IPS-18a (cell line): ENCODE data around the gene INHBB.

ENCODE experiments used
- H3K27ac ChIP-seq: one replicate; pipeline ENCODE4 v1.5.1; 2013; ENCODE audit warnings: low read length
- H3K27me3 ChIP-seq: one replicate; pipeline ENCODE4 v1.6.1; 2013; ENCODE audit warnings: mild to moderate bottlenecking, low read length; ENCODE audit not compliant: control insufficient read depth, insufficient read depth
- H3K36me3 ChIP-seq: one replicate; pipeline ENCODE4 v1.6.1; 2013; ENCODE audit warnings: low read depth, low read length; ENCODE audit not compliant: control insufficient read depth
- H3K4me1 ChIP-seq: one replicate; pipeline ENCODE4 v1.6.1; 2013; ENCODE audit warnings: low read depth, low read length; ENCODE audit not compliant: control insufficient read depth
- H3K4me3 ChIP-seq: one replicate; pipeline ENCODE4 v1.5.1; 2013; ENCODE audit warnings: low read length
- H3K9ac ChIP-seq: one replicate; pipeline ENCODE4 v1.6.1; 2013; ENCODE audit warnings: mild to moderate bottlenecking, low read length, moderate library complexity
- H3K9me3 ChIP-seq: one replicate; pipeline ENCODE4 v1.6.1; 2013; ENCODE audit warnings: low read depth, low read length; ENCODE audit not compliant: control insufficient read depth

The INHBB gene

GRCh38 chr2:120376679-120377640, 31.0 kb downstream of the INHBB start:
- H3K4me1 ChIP-seq = peaks cover 27% of the 10 kb centered on the region
- H3K9me3 ChIP-seq = no peaks in the 10 kb centered on the region
- peaks cover 31% of the 10 kb centered on the region for H3K27me3 ChIP-seq
- H3K4me3 ChIP-seq = no peak overlapping the region
- H3K9ac ChIP-seq = no peak overlapping the region
- H3K36me3 ChIP-seq = no peaks in the 10 kb centered on the region
- H3K27ac ChIP-seq = no peak overlapping the region

DNA sequence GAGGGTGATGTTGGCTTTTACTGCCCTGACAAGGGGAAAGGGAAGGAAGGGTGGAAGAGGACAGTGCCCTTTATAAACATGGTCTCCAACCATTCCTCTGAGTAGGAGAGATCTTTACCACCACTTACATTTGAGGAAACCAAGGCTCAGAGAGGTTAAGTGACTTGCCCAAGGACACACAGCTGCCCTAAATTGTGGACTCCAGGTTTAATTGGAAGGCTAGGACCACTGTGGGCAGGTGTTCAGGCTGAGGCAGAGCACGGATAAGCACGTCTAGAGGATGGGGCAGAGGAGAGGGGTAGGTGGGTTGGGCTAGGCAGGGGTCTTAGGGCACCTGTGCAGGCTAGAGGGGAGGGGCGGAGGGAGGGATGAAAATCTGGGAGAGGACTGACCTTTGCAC, 32.7 kb downstream of the INHBB start:
- Histone ChIP-seq H3K27ac (no peak overlapping the region), H3K9ac (no peak overlapping the region), H3K36me3 (no peaks in the 10 kb centered on the region), H3K4me3 (no peak overlapping the region), H3K4me1 (peaks cover 15% of the 10 kb centered on the region), H3K9me3 (no peaks in the 10 kb centered on the region), H3K27me3 (peaks cover 27% of the 10 kb centered on the region)

DNA sequence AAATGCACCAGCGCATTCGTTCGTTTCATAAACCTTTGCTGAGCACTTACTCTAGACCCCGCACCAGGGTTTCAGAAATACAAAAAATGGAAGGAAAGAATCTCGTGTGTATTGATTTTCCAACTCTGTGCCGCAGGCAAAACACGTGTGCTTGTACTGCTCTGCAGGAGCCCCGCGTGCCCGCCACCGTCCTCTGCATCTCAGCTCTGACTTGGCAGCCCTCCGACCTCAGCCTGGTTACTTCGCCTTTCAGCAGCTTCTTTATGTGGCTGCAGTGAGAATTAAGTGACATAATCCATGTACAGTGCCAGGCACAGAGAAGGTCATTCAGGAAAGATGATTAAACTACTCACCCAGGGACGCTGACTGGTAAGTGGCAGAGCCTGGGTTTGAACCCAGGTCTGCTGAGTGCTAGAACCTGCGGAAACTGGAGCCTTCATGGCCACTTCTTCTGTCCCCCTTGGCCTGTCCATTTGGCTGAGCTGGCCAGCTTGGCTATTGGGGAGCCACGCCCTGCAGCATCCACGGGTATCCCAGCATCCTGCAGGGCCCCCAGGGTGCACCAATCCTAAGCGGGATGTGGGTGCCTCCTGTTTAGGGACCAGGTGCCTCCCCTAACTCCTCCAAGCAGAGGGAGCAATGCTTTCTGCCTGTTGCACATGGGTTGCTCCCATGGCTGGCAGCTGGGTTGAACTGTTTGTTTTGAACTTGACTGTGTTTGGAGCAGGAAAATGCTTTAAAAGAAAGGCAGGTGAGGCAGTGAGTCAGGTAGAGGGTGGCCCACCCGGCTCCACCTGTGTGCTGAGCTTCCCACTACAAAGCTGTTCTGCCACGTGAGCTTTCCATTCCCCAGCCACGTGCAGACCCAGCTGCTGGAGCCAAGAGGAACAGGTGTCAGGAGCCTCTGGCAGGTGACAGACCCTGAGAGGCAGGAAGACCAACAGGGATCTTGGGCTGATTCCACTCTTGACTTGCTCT, 34.3 kb downstream of the INHBB start:
- Histone ChIP-seq H3K27me3 (peaks cover 16% of the 10 kb centered on the region), H3K4me3 (no peak overlapping the region), H3K9ac (no peak overlapping the region)

DNA sequence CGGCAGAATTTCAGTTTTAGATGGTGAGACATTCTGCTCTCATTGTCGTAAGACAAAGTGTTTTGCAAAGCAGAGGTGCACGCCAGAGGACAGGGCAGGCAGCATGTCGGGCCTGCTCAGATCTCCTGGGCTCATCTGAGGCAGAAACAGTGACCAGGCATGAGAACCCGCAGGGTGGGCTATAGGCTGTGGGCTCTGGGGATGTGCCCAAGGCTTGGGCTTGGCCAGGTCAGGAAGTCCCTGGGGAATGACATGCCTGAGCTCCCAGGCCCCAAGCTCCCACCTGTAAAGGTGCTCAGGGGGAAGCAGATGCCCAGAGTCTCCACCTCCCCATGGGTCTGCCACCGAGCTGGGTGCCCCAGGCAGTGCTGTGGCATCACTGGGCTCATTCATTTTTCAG, 35.3 kb downstream of the INHBB start:
- H3K27ac ChIP-seq = no peak overlapping the region
- H3K27me3 ChIP-seq = peaks cover 7% of the 10 kb centered on the region
- H3K9ac ChIP-seq = no peak overlapping the region
- no peaks in the 10 kb centered on the region for H3K9me3 ChIP-seq
- H3K36me3 ChIP-seq = no peaks in the 10 kb centered on the region
- no peak overlapping the region for H3K4me3 ChIP-seq
- H3K4me1 ChIP-seq = peaks cover 9% of the 10 kb centered on the region

More for the DNA sequence above, 34.3 kb downstream of the INHBB start:
- Histone ChIP-seq H3K36me3 (no peaks in the 10 kb centered on the region), H3K27ac (no peak overlapping the region), H3K4me1 (peaks cover 6% of the 10 kb centered on the region), H3K9me3 (no peaks in the 10 kb centered on the region)

DNA sequence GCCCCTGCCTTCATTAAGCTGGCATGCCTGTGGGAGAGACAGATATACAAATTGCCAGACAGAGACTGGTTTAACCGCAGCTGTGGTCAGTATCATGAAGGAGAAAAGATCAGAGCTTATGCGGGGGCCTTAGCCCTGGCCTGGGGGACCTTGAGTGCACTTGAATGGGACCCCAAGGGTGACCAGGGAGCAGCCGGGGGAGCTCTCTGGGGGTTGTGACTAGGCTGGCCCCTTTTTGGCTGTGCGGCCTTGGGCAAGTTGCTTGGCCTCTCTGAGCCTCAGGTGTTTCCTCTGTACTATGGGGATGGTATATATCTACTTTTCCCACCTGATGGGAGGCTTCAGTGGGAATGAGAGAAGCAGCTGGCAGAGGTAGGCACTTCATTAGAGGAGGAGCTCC, 35.7 kb downstream of the INHBB start:
- Histone ChIP-seq H3K4me3 (no peak overlapping the region), H3K9ac (no peak overlapping the region), H3K9me3 (no peaks in the 10 kb centered on the region), H3K4me1 (peaks cover 9% of the 10 kb centered on the region), H3K27ac (no peak overlapping the region), H3K36me3 (no peaks in the 10 kb centered on the region), H3K27me3 (peaks cover 2% of the 10 kb centered on the region)

DNA sequence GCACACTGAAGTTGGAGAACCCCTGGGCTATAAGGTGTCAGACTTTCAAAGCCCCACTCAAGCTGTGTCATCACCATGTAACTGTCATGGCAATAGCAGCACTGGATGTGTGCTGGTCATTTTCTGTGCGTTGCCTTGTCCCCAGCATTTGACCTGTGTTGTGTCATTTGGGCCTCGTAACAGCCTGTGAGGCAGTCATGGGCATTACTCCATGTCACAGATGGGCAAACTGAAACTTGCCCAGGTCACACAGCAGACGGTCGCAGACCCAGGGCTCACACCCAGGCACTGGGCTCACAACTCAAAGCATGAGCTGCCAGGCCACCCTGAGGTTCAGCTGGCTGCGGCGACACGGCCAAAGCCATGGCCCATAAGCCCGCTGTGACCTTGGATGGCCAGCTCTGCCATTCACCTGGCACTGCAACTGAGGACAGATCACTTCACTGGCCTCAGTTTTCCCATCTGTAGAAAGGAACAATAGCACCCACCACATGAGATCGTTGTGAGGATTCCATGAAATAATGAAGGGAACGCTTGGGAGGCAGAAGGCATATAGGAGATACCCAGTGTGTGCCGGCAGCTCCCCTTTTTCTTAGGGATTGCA, 36.7 kb downstream of the INHBB start:
- peaks cover 9% of the 10 kb centered on the region for H3K4me1 ChIP-seq
- H3K9me3 ChIP-seq = no peaks in the 10 kb centered on the region
- no peak overlapping the region for H3K4me3 ChIP-seq
- H3K36me3 ChIP-seq = no peaks in the 10 kb centered on the region
- H3K27me3 ChIP-seq = no peaks in the 10 kb centered on the region
- no peak overlapping the region for H3K9ac ChIP-seq
- no peak overlapping the region for H3K27ac ChIP-seq

DNA sequence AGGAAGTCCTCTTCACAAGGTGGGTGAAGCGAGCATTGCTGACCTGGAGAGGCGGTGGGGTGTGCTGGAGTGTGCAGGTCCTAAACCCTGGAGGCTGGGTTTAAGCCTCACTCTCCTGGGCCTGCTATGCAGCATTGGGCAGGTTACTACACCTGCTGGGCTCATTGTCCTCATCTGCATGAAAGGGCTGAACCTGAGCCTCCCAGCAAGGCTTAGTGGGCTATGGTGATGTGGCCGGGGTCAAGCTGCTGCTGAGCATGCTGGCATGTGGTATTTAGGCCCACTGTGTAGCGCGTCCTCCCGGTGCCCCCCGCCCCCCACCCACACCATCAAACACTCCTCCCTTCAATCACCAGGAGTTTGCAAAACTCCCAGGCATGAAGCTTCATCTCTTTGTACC, 37.3 kb downstream of the INHBB start:
- Histone ChIP-seq H3K4me1 (peaks cover 9% of the 10 kb centered on the region), H3K36me3 (no peaks in the 10 kb centered on the region), H3K9ac (no peak overlapping the region), H3K27me3 (no peaks in the 10 kb centered on the region), H3K4me3 (no peak overlapping the region), H3K9me3 (no peaks in the 10 kb centered on the region), H3K27ac (no peak overlapping the region)

- H3K4me3 ChIP-seq = no peak overlapping the region
- no peaks in the 10 kb centered on the region for H3K27me3 ChIP-seq
- H3K36me3 ChIP-seq = no peaks in the 10 kb centered on the region
- H3K27ac ChIP-seq = no peak overlapping the region
- no peak overlapping the region for H3K9ac ChIP-seq
- H3K9me3 ChIP-seq = no peaks in the 10 kb centered on the region
- peaks cover 9% of the 10 kb centered on the region for H3K4me1 ChIP-seq
Measured at GRCh38 chr2:120383631-120384340, 37.9 kb downstream of the INHBB start.

- H3K9ac ChIP-seq = no peak overlapping the region
- no peaks in the 10 kb centered on the region for H3K27me3 ChIP-seq
- H3K36me3 ChIP-seq = no peaks in the 10 kb centered on the region
- H3K4me1 ChIP-seq = peaks cover 9% of the 10 kb centered on the region
- H3K4me3 ChIP-seq = no peak overlapping the region
- no peak overlapping the region for H3K27ac ChIP-seq
- H3K9me3 ChIP-seq = no peaks in the 10 kb centered on the region
Measured at GRCh38 chr2:120384486-120385354, 38.8 kb downstream of the INHBB start.

- H3K27me3 ChIP-seq = no peaks in the 10 kb centered on the region
- H3K4me3 ChIP-seq = no peak overlapping the region
- no peak overlapping the region for H3K27ac ChIP-seq
- H3K36me3 ChIP-seq = no peaks in the 10 kb centered on the region
- H3K4me1 ChIP-seq = peaks cover 9% of the 10 kb centered on the region
- H3K9me3 ChIP-seq = no peaks in the 10 kb centered on the region
- no peak overlapping the region for H3K9ac ChIP-seq
Measured at GRCh38 chr2:120385355-120386127, 39.6 kb downstream of the INHBB start.
